ENCODE results near the gene TM4SF4.

The TM4SF4 gene

DNA sequence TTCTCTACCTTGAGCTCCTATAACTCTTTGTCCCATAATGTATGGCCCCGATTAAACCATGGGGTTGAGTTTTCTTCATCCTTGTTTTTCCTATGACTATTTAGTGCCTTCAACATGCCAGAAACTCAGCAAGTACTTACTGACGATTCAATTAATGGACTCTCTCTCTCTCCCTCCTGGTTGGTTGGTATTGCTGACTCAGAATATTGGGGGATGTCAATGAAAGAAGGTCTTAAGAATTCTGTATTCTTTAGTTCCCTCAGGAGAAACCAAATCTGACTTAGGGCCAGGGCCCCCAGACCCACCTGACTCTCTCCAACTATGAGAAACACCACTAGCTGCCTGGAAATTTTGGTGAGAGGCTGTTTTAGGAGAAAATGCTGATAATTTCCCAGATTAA lies 40.8 kb downstream of the TM4SF4 start:
- DNase-seq, result no peak

DNA sequence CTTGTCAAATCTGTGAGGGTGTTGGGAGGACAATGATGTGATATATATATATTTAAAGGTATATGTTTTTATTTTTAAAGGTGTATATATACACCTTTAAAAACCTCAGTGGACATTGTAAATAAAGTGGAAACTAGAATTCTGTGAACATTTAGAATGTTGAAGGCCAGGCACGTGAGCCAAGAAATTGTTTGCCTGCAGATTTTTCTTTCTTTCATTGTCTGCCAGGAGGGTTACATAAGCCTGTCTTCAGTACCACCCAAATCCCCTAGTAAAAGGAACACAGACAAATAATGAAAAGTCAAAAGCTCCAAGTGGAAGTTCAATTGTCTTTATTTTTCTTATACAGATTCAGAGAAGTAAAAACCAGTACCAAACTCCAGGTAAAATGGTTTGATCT lies 42.4 kb downstream of the TM4SF4 start:
- DNase-seq, result no peak

DNA sequence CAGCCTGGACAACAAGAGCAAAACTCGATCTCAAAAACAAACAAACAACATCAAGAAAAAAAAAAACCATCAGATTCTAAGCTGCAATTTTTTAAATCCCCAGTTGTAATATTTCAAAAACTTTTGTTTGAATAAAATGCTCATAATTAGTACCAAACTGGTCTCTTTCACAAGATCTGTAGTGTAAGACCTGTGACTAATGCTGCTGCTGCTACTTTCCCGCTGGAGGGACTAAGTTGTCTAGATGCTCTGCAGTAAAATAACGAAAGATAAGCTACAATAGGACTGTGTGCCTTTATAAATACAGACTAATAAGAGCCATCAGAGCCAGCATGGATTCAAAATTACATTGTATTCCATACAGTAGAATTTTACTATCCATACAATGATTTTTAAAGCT lies 45.4 kb downstream of the TM4SF4 start:
- no peak for DNase-seq

DNA sequence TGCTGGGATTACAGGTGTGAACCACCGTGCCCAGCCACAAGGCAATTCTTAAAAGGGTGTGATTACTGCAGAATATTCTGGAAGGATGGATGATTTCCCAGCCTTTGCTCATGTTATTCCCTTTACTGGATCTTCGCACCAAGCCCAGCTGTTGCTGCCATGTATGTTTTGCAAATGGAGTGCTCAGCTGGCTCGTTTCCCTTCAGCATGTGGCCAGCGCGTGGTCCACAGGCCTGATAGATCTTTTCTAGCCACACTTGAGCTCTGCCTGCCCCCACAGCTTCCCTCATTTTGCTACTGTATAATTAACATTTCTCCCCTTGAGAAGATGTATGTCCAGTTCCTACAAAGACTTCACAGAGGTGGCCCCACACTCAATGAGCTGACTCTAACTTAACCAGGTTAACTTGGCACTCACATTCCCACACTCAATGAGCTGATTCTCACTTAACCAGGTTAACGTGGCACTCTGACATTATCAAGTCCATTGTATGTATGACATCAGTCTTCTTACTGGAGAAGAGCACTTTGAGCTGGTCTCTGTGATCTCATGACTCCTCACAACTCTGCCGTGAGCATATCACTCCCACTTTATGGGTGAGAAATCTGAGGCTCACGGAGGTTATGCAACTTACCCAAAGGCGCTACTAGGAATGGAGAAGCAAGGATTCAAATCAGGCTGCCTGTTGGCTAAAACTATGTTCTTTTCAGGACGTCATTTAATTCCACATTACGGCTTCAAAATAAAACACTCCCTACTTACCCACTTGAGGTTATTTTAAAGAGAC lies 49.2 kb downstream of the TM4SF4 start:
- peak; percentile 84 to 92 for DNase-seq

DNA sequence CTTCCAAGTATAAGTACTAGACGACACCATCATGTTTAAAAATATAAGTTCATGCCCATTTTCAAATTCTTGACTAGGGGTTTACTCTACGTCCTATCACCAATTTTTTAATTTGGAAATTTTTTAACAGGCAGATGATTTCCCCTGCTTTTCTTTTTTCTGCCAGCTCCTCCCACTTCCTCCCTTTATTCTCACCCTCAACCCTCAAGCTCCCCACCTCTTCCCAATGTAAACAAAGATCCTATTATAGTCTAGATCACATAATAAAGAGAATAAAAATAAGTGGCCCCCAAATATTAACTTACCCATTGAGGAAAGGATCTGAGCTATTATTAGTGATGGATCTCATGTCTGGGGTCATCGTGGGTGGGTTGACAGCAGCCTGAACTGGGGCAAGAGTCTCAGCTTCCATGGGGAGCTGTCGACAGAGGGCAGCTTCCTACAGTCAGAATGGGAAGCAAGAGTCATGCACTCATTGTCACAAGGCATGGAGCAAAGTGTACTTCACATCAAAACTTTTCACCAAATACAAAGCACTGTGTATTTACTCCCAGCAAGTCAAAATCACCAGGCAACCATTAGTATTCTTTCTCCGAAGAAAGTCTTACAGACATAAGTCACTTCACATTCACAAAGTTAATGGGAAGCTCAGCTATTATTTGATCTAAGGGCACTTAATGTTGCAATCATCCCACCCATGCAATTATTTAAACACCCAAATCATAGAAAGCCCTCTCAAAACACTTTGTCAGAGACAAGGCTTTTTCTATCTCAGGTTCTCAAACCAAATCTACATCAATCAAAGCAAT lies 53.2 kb downstream of the TM4SF4 start:
- peak; percentile 90 to 96 for DNase-seq

DNA sequence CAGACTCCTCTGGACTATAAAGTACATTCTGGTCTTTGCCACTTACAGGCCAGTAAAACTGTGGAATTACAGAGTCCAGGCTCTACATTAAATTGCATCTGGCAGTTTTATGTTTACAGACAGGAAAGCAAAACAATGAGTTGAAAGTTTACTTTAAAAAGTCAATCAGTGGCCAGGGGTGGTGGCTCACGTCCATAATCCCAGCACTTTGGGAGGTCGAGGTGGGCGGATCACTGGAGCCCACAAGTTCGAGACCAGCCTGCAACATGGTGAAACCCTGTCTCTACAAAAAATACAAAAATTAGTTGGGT lies 53.8 kb downstream of the TM4SF4 start:
- DNase-seq, result no peak

DNA sequence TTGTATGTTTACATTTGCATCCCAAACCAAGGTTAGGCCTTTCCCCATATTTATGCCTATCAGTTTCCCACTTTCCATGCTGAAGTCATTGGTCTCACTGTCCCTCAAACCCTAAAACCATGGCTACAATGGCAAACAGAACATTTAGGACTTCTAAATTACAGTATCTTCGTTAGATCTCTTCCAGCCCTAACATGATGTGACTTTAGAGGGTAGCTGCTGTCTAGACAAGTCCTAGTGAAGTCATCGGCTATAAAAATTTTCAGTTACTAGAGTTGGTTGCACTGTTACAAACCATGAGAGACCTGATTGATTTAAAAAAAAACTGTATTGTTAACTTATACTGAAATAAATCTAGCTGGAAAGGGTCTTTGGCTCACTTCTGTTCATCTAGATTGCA lies 54.6 kb downstream of the TM4SF4 start:
- no peak for DNase-seq

DNA sequence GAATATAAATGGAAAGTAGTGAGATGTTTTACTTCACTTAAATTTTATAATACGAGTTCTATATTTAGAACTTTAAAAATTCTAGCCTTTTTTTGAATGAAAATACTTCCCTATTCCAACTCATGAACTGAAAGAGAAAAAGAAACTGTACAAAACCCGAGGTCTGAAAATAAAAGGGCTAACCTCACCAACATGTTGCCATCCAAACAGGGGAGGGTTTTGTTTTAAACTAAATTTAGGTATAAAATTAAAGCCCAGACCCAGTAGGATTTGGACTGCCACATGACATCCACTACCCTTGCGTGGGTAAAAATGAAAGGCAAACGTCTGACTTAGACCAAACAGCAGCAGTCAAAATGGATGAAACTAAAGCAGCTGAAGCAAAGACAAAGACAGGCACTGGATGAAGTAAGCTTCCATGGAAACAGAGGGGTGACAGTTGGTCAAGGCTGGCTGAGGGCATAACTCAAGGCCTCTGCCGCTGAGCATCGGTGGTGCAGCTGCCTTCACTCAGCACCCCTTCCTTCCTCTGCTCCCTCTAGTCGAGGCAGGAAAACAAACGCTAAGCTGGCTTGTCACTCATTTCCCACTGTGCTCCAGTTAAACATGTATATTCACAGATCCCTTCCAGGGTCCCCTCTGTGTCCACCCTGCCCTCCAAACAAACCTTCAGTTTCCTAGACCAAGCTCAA lies 58.1 kb downstream of the TM4SF4 start:
- DNase-seq, result peak; percentile 6 to 18

DNA sequence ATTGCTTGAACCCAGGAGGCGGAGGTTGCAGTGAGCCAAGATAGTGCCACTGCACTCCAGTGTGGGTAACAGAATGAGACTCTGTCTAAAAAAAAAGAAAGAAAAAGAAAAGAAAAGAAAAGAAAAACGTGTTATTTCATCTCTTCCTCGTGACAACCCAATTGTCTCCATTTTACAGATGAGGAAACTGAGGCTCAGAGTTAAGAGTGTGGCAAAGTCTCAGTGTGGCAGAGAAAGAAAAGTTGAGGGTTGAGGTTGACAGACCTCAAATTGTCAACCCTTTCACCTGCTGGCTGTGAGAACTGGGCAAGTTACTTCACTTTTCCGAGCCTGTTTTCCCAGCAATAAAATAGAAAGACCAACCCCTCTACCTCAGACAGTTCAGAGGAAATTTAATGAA lies 59.6 kb downstream of the TM4SF4 start:
- DNase-seq, result no peak

DNA sequence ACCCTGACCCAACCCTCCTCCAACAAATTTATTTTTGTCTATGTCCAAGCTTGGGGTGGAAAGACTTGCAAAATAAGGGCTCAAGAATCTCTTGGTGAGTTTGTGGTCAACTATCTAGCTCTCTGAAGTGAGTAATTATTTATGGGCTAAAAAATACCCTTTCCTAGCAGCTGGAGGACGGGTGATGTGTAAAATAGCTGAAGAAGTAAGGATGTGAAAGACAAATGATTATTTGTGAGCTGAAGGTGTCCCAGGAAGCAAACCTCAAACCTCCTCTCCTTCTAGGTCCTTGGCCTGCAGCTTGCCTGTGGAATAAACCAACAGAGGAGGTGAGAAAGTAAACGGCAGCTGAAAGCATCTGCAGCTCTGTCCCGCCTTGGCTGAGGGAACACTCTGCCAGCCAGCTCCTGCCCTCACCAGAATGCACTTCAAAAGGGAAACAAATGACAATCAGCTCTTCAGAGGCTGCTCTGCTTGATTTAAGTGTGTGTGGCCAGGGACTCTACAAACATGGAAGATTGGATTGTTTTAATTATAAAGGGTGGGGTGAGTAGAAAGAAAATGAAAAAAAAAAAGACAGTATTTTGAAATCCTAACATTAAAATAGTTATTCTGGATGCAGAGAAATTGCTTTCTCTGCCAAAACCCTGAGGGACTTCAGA lies 60.3 kb downstream of the TM4SF4 start:
- no peak for DNase-seq

DNA sequence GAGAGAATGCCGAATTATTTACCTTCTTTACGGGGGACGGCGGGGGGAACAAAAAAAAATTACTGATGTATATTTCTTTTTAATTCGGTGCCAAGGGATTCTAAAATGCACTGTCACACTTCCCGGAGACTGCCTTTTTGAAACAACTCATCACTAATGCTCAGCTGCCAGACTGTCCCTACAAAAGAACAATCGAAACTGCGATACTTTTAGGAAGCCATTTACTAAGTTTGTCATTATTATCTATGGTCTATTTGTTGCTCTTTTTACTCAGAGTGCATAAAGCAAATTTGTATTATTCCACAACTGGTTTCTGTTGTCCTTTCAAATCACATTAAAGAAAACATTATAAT lies 60.8 kb downstream of the TM4SF4 start:
- DNase-seq, result no peak

DNA sequence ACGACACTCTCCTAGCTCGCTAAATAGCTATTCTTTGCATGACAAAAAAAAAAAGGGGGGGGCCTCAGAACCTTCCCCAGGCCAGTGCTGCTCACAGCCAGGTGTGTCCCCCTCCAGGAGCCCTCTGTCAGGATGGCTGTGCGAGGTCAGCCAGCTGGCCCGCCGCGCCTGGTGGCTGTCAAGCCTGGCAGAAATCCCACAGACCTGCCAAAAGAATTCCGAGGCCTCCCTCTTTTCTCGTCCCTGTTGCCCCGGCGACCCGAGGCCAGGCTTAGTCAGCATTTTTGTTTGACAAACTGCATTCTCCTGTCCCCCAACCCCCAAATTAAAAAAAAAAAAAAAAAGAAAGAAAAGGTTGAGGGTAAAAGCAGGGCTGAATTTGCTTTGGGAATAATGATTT lies 61.9 kb downstream of the TM4SF4 start:
- DNase-seq, result no peak

DNA sequence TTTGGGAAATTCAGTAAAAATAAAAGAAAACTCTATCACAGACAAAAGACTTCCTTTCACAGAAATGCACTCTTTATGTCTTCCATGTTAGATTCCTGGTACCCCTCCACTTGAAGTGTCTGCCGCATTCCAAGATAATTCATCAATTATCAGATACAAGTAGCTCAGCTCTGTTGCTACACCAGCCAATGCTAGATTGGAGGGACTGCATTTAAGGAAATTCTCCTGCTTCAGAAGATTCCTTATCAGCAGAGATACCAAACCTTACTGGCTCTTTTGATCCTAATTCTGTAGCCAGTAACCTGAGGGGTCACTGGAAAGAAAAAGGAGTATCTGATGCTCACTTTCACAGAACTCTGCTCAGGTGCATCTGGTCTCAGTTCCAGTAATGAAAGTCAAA lies 63.9 kb downstream of the TM4SF4 start:
- no peak for DNase-seq

DNA sequence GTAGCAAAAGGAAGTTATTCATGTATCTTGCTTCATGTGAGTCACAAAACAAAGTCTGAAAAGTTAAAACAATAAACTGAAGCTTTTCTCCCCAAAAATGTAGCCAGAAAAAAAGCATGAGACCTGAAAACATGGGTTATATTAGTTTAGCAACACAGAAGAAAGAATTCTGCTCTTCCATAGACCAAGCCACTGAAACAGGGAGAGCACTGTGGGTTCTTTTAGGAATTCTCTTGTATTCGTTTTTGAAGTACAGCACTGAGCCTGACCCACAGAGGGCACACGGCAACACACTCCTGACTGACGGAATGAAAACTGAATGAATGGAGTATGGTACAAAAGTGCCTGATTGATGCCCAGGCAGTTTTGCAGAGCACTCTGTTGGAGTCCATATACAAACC lies 66.6 kb downstream of the TM4SF4 start:
- no peak for DNase-seq

DNA sequence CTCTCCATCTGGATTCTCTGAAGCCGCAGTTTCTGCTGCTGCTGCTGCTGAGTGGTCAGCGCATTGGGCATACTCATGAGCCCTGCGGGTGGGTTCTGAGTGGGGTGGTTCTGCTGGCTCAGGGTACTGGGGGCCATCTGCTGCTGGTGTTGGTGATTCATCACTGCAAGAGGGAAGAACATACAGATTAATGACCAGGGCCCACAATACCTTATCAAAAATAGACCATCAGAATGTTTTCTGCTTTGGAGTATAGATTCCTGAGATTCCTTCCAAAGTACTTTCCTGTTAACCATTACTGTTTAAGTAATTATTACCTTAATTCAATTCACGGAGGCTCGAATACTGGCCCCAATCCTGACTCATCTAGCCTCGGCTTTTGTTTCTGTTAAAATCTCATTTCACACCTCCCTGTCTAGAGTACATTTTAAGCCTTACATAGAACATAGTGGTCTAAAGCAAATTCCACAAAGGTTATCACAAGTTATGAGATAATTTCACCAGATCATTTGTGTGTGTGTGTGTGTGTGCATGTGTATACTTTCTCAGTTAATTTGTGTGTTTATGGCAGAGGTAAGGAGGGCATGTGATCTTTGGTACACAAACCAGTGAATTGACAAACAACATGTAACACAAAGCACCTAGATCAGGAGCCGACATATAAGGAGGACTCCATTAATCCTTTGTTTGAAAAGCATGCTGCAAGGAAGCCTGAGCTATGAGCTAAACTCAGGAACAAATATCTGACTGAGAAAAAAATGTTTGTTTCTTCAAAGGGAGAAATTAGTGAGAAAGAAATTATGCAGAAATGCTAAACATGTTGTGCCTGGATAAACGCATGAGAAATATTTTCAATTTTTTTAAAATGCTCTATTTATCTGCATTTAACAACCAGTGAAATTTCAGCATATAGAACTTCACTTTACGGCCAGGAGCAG lies 68.1 kb downstream of the TM4SF4 start:
- DNase-seq, result no peak

DNA sequence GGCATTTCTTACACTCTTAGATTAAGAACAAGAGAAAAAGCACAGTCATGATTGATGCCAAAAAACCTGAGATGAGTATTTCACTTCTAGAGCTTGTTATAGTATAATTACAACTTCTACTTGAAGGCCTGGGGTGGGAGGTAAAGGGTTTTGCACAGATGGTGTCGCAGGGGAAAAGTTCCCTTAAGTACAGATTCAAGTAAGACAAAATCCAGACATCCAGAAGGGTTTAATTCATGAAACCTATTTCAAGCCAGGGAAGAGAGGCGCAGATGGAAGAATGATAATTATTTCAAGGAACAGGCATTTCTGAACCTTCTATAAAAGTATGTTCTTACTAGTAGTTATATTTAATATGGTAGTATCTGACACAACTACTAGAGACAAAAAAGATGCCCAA lies 70.6 kb downstream of the TM4SF4 start:
- DNase-seq, result no peak

DNA sequence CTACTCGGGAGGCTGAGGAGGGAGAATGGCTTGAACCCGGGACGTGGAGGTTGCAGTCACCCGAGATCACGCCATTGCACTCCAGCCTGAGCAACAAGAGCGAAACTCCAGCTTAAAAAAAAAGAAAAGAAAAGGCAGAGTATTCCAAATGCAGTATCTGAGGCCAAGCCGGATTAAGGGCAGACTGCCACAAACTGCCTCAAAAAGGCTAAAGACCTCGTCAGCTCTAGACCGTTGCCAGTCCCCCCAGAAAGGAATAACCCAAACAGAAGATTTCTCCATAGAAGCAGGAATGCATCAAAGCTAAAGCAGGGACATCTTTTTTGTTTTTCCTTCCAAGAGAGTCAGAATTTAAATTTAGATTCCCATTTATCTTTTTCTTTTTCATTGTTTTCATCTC lies 72.9 kb downstream of the TM4SF4 start:
- DNase-seq, result no peak

DNA sequence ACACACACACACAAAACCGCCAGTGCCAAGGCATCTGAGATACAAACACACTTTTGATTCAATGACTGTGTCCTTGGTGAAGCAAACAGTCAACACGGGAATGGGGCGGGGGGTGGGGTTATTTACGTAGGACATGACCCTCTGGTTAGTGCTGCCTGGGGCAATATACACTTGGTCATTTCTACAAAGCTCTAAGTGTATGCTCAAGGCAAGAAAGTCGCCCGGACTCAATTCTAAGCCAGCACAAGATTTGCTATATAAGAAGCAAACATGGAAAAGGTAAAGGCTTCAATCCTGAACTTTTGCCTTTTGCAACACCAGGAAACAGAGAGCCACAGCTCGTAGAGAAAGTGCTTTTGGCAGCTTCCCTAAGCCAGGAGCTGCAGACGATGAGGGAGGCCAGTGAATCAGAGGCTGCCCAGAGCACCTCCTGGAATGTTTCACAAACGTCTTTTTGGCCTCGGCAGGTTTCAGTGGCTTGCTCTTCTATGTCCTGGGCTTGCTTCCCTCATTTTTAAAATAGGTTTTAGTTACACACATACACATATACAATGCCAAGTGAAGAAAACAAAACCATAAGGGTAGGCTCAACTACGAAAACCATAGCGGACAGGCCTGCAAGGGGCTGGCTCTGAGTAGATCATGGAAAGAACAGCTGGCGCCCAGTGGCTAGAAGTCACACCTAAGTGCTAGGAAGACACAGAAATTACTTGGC lies 73.6 kb downstream of the TM4SF4 start:
- no peak for DNase-seq

DNA sequence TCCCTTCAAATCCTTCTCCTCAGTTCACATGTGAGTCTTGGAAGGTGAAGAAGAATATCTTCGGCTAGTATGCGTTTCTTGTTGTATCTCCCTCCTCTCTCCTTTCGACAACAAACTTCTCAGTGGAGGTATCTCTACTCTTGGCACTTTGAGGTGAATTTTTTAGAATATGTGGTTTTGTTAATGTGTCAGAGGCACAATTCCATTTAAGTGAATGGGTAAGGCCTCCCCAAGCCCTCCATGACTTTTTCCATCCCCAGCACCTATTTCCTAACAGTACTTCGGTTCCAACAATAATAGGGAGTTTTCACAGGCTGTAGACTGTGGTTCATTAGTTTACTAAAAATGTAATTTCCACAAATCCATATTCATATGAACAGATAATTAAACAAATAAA lies 74.2 kb downstream of the TM4SF4 start:
- DNase-seq, result no peak

DNA sequence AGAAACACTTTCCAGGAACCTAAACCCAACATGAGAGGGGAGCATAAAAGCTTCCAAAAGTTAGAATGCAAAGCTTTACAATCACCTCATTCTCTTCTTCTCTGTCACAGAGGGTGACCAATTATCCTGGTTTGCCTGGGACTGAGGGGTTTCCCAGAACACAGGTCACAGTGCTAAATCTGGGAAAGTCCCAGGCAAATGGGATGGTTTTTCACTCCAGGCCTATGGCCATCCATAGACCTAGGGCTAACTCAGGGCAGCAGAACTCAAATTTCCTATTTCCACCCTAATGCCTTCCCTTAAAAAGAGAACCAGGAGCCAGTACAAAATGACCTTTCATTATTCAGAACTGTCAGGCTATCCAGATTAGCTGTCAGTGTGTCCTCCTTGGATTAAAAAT lies 77.0 kb downstream of the TM4SF4 start:
- DNase-seq, result no peak

DNA sequence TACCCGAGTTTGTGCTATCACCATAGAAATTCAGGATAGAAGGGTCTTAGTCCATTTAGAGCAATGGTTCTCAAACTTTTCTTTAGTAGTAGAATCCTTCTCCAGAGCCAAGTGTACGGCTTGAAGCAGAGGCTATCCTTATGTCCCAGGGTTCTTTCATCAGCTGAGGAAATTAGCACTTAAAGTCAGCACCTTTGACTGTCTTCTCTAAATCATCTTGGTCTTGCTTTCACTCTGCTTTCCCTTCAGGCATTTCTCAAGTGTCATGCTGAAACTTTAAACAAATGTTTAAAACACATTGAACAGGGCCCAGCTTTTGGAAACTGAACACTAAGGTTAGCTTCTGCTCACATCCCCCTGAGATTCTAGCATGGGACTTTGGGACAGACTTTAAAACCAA lies 78.2 kb downstream of the TM4SF4 start:
- DNase-seq, result no peak
